ENCODE results near the gene MEIS2. TPM values are rescaled to one million over a fixed set of nuclear protein-coding genes. Genes with fewer than 3 reads are reported as not detected.

Gene MEIS2
- total and polyA plus RNA-seq, 9 donors, result 27.7 to 73.7 (median 47.7) TPM

- intact Hi-C loops (cut with DNase I), result no loop called here
- Histone ChIP-seq H3K36me3 (no peaks in the 10 kb centered on the region), H3K4me1 (ENCODE audit: insufficient read depth) (no peaks in the 10 kb centered on the region), H3K4me3 (no peak overlapping the region), H3K27ac (no peak overlapping the region), H3K9me3 (no peaks in the 10 kb centered on the region), H3K27me3 (no peaks in the 10 kb centered on the region)
- 75 to 93% (median 90%) methylated on average over 1 of the region's 1 CpG for WGBS, 3 donors
- no peak for DNase-seq
- no peak for TF ChIP-seq CTCF (IDR thresholded peaks at IDR 0.05)
- TF ChIP-seq EP300 (IDR thresholded peaks at IDR 0.05), result no peak
Observed at GRCh38 chr15:36978126-36978525, 122.2 kb downstream of the MEIS2 start.

DNA sequence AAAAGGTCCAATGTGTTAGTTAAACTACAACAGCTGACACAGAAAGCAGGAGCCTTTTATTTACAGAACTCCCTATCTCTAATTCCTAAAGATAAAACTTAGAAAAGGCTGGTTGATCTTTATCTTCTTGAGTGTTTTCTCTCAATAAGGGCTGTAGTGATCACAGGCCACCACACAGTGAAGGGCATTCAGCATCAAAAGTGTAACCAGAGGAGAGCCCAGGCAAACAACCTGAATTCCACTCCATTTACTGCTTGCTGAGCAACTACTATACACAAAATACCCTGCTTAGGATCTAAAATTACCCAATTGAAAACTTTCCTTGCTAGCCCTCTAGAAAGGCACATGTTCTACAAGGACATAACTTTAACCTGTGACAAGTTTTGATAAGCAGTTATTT lies 122.7 kb downstream of the MEIS2 start:
- H3K9me3 ChIP-seq, result no peaks in the 10 kb centered on the region
- H3K36me3 ChIP-seq, result no peaks in the 10 kb centered on the region
- H3K4me1 ChIP-seq (ENCODE audit: insufficient read depth), result no peaks in the 10 kb centered on the region
- H3K27me3 ChIP-seq, result no peaks in the 10 kb centered on the region
- no peak overlapping the region for H3K4me3 ChIP-seq
- H3K27ac ChIP-seq, result no peak overlapping the region
- intact Hi-C loops (cut with DNase I), result no loop called here
- no peak for DNase-seq
- no peak for TF ChIP-seq POLR2A (IDR thresholded peaks at IDR 0.05)
- no peak for TF ChIP-seq EP300 (IDR thresholded peaks at IDR 0.05)
- no peak for TF ChIP-seq CTCF (IDR thresholded peaks at IDR 0.05)

DNA sequence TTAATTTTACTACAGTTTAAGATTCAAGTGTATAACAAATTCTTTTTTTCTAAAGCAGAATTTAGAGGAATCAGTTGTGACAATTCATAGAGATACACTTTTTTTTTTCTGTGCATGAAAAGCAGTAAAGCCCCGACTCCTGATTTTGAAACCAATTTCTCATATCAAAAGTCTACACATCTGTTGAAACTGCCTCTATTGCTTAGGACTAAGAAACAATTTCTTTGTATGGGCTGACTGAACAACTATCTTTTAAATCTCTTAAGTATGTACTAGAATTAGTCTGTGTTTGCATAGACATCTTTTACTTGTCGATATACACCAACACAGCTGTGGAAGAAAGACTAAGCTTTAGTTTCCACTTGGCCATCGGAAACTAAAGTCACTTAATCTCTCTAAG lies 127.6 kb downstream of the MEIS2 start:
- no peak overlapping the region for H3K27ac ChIP-seq
- intact Hi-C loops (cut with DNase I), result no loop called here
- H3K4me3 ChIP-seq, result no peak overlapping the region
- WGBS, 3 donors, result 63 to 97% (median 94%) methylated on average over 3 of the region's 3 CpGs
- no peaks in the 10 kb centered on the region for H3K27me3 ChIP-seq
- H3K36me3 ChIP-seq, result no peaks in the 10 kb centered on the region
- DNase-seq, result no peak
- H3K9me3 ChIP-seq, result no peaks in the 10 kb centered on the region
- TF ChIP-seq EP300 (IDR thresholded peaks at IDR 0.05) (no peak), CTCF (IDR thresholded peaks at IDR 0.05) (no peak), POLR2A (IDR thresholded peaks at IDR 0.05) (no peak)
- H3K4me1 ChIP-seq (ENCODE audit: insufficient read depth), result no peaks in the 10 kb centered on the region

DNA sequence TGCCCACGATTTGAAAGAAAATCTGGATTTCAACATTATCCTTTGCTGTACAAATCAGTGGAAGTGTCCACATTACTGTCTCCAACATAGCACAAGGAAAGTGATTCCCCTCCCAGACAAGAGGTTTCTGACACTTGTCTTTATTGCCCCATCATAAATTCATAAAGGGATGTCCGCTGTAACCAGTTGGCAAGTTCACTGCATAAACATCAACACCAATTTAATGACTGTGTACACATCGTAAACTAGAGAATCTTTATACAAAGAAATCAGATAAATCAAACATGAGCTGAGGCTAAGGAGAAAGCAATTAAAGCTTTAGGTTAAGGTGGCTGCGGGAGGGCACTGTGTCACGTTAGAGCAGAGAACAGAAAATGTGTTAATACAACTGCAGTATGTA lies 129.8 kb downstream of the MEIS2 start:
- H3K36me3 ChIP-seq, result no peaks in the 10 kb centered on the region
- H3K9me3 ChIP-seq, result no peaks in the 10 kb centered on the region
- intact Hi-C loops (cut with DNase I), result no loop called here
- TF ChIP-seq POLR2A (IDR thresholded peaks at IDR 0.05), result no peak
- 91 to 97% (median 96%) methylated on average over 5 of the region's 5 CpGs for WGBS, 3 donors
- H3K4me1 ChIP-seq (ENCODE audit: insufficient read depth), result no peaks in the 10 kb centered on the region
- H3K27ac ChIP-seq, result no peak overlapping the region
- DNase-seq, result no peak
- H3K27me3 ChIP-seq, result no peaks in the 10 kb centered on the region
- H3K4me3 ChIP-seq, result no peak overlapping the region

DNA sequence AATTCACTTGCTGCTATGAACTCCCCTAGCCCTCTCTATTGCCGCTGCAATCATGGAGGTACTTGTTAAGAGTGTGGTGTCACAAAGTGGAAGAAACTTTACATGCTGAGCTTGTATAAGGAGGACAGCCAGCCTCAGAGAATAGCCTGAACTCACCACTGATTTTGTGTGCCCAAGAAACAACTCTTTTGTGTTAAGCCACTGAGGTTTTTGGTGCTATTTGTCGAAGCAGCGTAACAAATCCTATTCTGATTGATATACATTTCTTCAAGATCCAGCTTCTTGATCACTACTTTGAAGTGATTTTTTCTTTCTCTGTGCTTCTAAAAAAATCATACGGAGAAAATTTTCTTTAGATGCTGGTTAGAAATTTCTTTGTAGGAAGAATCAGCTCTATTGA lies 132.4 kb downstream of the MEIS2 start:
- Histone ChIP-seq H3K4me1 (ENCODE audit: insufficient read depth) (no peaks in the 10 kb centered on the region), H3K27me3 (no peaks in the 10 kb centered on the region), H3K27ac (no peak overlapping the region), H3K9me3 (no peaks in the 10 kb centered on the region), H3K4me3 (no peak overlapping the region), H3K36me3 (no peaks in the 10 kb centered on the region)
- 98% methylated on average over 4 of the region's 4 CpGs for WGBS, 3 donors
- DNase-seq, result no peak
- no peak for TF ChIP-seq CTCF (IDR thresholded peaks at IDR 0.05)
- intact Hi-C loops (cut with DNase I), result no loop called here
